ENCODE measurements around the gene BCL10.
"Not testable (repeated sequence)": the region's sequence is repeated elsewhere in the genome, so short reads cannot be mapped to it uniquely, and the experiment has no call there.

The BCL10 gene

GRCh38 chr1:85262985-85263384 lies 13.4 kb downstream of the BCL10 start:
- DNase-seq, result no peak

- no peak for DNase-seq
Observed at GRCh38 chr1:85259912-85260274, 16.5 kb downstream of the BCL10 start.

GRCh38 chr1:85259118-85259911 lies 17.1 kb downstream of the BCL10 start, which contains the start of gene C1orf52:
Gene C1orf52 (minus strand): TSS chr1:85259662. CDS start chr1:85259633, 29 bp downstream.
- DNase-seq, result peak; percentile 98

GRCh38 chr1:85258536-85259117 lies 17.8 kb downstream of the BCL10 start:
- no peak for DNase-seq

GRCh38 chr1:85249042-85249441 lies 27.4 kb downstream of the BCL10 start:
- not testable (repeated sequence) for DNase-seq

GRCh38 chr1:85245891-85246290 lies 30.5 kb downstream of the BCL10 start:
- DNase-seq, result no peak

GRCh38 chr1:85245456-85245855 lies 31.0 kb downstream of the BCL10 start:
- DNase-seq, result no peak

GRCh38 chr1:85244271-85245061 lies 32.0 kb downstream of the BCL10 start:
- DNase-seq, result no peak

GRCh38 chr1:85243372-85243771 lies 33.1 kb downstream of the BCL10 start:
- DNase-seq, result no peak

- DNase-seq, result no peak
Observed at GRCh38 chr1:85240643-85241042, 35.8 kb downstream of the BCL10 start.

GRCh38 chr1:85240174-85240601 lies 36.2 kb downstream of the BCL10 start:
- no peak for DNase-seq

- DNase-seq, result no peak
Observed at GRCh38 chr1:85237613-85238012, 38.8 kb downstream of the BCL10 start.

- DNase-seq, result no peak
Observed at GRCh38 chr1:85230305-85230977, 46.0 kb downstream of the BCL10 start.

- DNase-seq, result no peak
Observed at GRCh38 chr1:85229574-85230097, 46.8 kb downstream of the BCL10 start.

GRCh38 chr1:85228972-85229371 lies 47.5 kb downstream of the BCL10 start:
- no peak for DNase-seq

GRCh38 chr1:85225624-85226380 lies 50.6 kb downstream of the BCL10 start:
- DNase-seq, result no peak

- no peak for DNase-seq
Observed at GRCh38 chr1:85224734-85225623, 51.5 kb downstream of the BCL10 start.

GRCh38 chr1:85224295-85224694 lies 52.1 kb downstream of the BCL10 start:
- no peak for DNase-seq

GRCh38 chr1:85223334-85223733 lies 53.1 kb downstream of the BCL10 start:
- no peak for DNase-seq

GRCh38 chr1:85220756-85221201 lies 55.7 kb downstream of the BCL10 start:
- no peak for DNase-seq
